ENCODE data around the gene PTPN11.
"Not testable (repeated sequence)": the region's sequence is repeated elsewhere in the genome, so short reads cannot be mapped to it uniquely, and the experiment has no call there.

Gene PTPN11

DNA sequence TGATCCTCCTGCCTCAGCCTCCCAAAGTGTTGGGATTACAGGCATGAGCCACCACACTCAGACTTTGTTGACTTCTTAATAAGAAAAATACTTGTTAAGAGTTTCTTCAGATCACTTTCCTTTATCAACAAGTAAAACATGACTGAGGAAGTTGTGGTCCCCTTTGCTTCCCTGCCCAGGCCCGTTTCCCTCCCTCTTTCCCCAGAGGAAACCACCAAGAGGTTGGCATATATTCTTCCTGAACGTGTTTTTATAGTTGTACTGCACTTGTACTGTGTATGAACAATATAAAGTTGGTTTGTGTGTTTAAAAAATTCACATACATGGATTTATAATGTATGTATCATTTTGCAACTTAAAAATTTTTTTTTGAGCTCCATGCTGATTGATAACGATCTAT, 28.4 kb downstream of the PTPN11 start:
- Mint-ChIP-seq H3K27ac (peak overlapping the region; percentile 56), H3K9me3 (no peaks in the 10 kb centered on the region), H3K27me3 (ENCODE audit: low read depth) (no peaks in the 10 kb centered on the region), H3K36me3 (ENCODE audit: low read depth) (peaks cover 33% of the 10 kb centered on the region), H3K4me3 (no peak overlapping the region), H3K4me1 (ENCODE audit: low read depth) (peaks cover 16% of the 10 kb centered on the region)
- no peak for DNase-seq (ENCODE audit: low spot score)

DNA sequence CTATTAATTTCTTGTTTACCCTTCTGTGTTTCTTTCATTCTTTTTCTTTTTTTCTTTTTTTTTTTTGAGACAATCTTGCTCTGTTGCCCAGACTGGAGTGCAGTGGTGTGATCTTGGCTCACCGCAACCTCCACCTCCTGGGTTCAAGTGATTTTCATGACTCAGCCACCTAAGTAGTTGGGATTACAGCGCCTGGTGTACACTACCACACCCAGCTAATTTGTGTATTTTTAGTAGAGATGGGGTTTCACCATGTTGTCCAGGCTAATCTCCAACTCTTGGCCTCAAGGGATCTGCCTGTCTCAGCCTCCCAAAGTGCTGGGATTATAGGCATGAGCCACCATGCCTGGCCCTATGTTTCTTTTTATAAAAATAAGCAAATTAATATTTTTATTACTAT, 29.4 kb downstream of the PTPN11 start:
- Mint-ChIP-seq H3K4me1 (ENCODE audit: low read depth) (peaks cover 16% of the 10 kb centered on the region), H3K27ac (peak overlapping the region; percentile 31), H3K36me3 (ENCODE audit: low read depth) (peaks cover 36% of the 10 kb centered on the region)
- DNase-seq (ENCODE audit: low spot score); H3K4me3 Mint-ChIP-seq; H3K27me3 Mint-ChIP-seq (ENCODE audit: low read depth); H3K9me3 Mint-ChIP-seq: not testable (repeated sequence)

DNA sequence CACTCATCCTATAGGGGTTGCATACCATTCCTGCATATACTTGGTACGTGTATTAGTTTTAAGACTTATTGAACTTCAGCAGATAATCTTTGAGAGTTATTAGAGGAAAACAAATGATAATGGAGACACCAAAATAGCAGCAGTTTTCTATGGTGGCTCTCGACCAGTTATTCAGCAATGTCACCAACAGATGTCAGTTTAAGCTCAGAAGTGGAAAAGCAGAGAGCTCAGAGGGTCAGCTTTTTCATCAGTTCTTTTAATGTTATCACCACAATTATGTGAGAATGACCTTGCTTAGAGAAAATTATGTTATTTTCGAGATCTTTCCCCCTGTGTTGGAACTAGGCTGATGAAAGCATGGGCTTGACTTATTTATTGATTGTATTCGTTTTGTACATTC, 32.0 kb downstream of the PTPN11 start:
- H3K4me3 Mint-ChIP-seq, result no peak overlapping the region
- no peak overlapping the region for H3K27ac Mint-ChIP-seq
- H3K27me3 Mint-ChIP-seq (ENCODE audit: low read depth), result no peaks in the 10 kb centered on the region
- peaks cover 14% of the 10 kb centered on the region for H3K4me1 Mint-ChIP-seq (ENCODE audit: low read depth)
- no peaks in the 10 kb centered on the region for H3K9me3 Mint-ChIP-seq
- DNase-seq (ENCODE audit: low spot score), result no peak
- peaks cover 41% of the 10 kb centered on the region for H3K36me3 Mint-ChIP-seq (ENCODE audit: low read depth)

DNA sequence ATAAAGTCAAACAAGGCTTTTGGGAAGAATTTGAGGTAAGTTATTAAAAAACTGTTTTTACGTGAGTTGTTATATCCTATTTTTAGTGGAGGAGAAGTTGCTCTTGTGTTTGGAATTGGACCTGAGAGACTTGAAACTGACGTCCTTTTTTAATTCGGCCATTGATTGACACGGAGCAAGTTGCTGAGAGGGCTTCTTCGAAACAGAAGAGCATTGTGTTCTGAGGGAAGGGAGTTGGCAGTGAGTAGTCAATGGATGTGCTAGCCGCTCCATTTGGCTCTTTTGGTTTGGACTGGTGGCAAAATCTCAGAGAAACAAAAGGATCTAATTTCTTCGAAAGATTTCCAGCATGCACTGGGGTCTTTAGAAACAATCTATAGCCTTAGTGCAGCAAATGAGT, 37.3 kb downstream of the PTPN11 start:
- no peak for DNase-seq (ENCODE audit: low spot score)
- no peak overlapping the region for H3K27ac Mint-ChIP-seq
- H3K4me1 Mint-ChIP-seq (ENCODE audit: low read depth), result peaks cover 1% of the 10 kb centered on the region
- no peak overlapping the region for H3K4me3 Mint-ChIP-seq
- no peaks in the 10 kb centered on the region for H3K9me3 Mint-ChIP-seq
- no peaks in the 10 kb centered on the region for H3K27me3 Mint-ChIP-seq (ENCODE audit: low read depth)
- peaks cover 50% of the 10 kb centered on the region for H3K36me3 Mint-ChIP-seq (ENCODE audit: low read depth)

DNA sequence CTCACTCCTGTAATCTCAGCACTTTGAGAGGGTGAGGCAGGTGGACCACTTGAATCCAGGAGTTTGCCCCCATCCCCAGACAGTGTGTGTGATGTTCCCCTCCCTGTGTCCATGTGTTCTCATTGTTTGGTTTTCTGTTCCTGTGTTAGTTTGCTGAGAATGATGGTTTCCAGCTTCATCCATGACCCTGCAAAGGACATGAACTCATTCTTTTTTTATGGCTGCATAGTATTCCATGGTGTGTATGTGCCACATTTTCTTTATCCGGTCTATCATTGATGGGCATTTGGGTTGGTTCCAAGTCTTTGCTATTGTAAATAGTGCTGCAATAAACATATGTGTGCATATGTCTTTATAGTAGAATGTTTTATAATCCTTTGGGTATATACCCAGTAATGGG, 38.4 kb downstream of the PTPN11 start:
- H3K4me3 Mint-ChIP-seq; DNase-seq (ENCODE audit: low spot score); H3K27ac Mint-ChIP-seq; H3K9me3 Mint-ChIP-seq; H3K27me3 Mint-ChIP-seq (ENCODE audit: low read depth); H3K4me1 Mint-ChIP-seq (ENCODE audit: low read depth): not testable (repeated sequence)
- H3K36me3 Mint-ChIP-seq (ENCODE audit: low read depth), result peaks cover 49% of the 10 kb centered on the region

DNA sequence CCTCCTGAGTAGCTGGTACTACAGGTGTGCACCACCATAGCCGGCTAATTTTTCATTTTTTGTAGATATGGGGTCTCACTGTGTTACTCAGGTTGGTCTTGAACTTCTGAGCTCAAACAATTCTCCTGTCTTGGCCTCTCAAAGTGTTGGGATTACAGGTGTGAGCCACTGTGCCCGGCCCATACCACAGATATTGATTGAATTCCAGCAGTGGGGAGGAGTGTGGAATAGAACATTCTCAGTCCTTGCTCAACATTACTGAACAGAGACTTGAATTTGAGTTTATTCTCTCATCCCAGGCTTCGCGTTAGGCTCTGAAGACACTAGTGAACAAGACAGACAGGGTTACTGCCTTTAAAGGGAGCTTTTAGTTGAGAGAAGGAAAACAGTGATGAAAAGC, 39.6 kb downstream of the PTPN11 start:
- Mint-ChIP-seq H3K27ac (no peak overlapping the region), H3K27me3 (ENCODE audit: low read depth) (no peaks in the 10 kb centered on the region)

DNA sequence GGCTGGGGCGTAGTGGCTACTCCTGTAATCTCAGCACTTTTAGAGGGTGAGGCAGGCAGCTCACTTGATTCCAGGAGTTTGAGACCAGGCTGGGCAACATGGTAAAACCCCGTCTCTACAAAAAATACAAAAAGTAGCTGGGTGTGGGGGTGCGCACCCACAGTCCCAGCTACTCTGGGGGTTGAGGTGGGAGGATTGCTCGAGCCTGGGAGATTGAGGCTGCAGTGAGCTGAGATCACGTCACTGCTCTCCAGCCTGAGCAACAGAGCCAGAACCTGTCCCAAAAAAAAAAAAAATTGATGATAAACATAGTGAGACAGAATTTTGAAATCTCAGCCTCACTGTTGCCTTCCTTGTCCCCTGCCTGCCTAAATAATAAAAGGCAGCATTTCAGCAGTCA, 40.0 kb downstream of the PTPN11 start:
- DNase-seq (ENCODE audit: low spot score), result no peak
- Mint-ChIP-seq H3K4me1 (ENCODE audit: low read depth) (peaks cover 1% of the 10 kb centered on the region), H3K27me3 (ENCODE audit: low read depth) (no peaks in the 10 kb centered on the region), H3K27ac (peak overlapping the region; percentile 45), H3K9me3 (no peaks in the 10 kb centered on the region), H3K36me3 (ENCODE audit: low read depth) (peaks cover 43% of the 10 kb centered on the region), H3K4me3 (no peak overlapping the region)

More for the DNA sequence above, 39.6 kb downstream of the PTPN11 start:
- Mint-ChIP-seq H3K36me3 (ENCODE audit: low read depth) (peaks cover 45% of the 10 kb centered on the region), H3K4me3 (no peak overlapping the region), H3K9me3 (no peaks in the 10 kb centered on the region), H3K4me1 (ENCODE audit: low read depth) (peaks cover 1% of the 10 kb centered on the region)
- no peak for DNase-seq (ENCODE audit: low spot score)

DNA sequence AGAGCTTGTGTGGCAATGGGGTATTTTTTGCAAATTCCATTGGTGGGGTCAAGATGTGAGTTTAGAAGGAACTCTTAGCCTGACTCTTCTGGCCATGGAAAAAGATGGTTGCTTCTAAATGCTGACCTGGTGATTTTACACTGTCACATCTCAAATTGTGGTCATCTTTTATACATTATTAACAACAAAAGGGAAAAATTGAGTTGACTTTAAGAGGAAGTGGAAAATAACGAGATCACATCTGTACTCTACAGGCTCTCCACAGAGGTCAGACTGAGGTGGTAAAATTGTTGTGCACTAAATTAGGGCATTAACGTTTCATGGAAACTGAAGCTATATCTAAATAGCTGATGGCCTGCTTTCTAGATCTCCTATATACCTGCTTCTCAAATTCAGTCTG, 44.7 kb downstream of the PTPN11 start:
- H3K36me3 Mint-ChIP-seq (ENCODE audit: low read depth), result peaks cover 28% of the 10 kb centered on the region
- no peaks in the 10 kb centered on the region for H3K9me3 Mint-ChIP-seq
- H3K27ac Mint-ChIP-seq, result no peak overlapping the region
- peaks cover 1% of the 10 kb centered on the region for H3K4me1 Mint-ChIP-seq (ENCODE audit: low read depth)
- no peaks in the 10 kb centered on the region for H3K27me3 Mint-ChIP-seq (ENCODE audit: low read depth)
- DNase-seq (ENCODE audit: low spot score), result no peak
- H3K4me3 Mint-ChIP-seq, result no peak overlapping the region

DNA sequence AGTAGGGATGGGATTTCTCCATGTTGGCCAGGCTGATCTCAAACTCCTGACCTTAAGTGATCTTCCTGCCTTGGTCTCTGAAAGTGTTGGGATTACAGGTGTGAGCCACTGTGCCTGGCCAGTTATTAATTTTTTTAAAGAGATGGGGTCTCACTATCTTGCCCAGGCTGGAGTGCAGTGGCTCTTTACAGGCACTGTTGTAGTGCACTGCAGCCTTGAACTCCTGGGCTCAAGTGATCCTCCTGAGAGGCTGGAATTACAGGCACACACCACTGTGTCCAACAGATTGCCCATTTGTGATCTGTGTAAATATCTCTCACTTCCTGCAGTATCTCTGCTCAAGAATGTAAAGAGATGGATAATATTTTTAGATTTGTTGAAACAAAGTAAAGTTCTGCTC, 45.9 kb downstream of the PTPN11 start:
- Mint-ChIP-seq H3K4me3 (no peak overlapping the region), H3K27me3 (ENCODE audit: low read depth) (no peaks in the 10 kb centered on the region), H3K27ac (no peak overlapping the region), H3K36me3 (ENCODE audit: low read depth) (peaks cover 24% of the 10 kb centered on the region), H3K4me1 (ENCODE audit: low read depth) (peaks cover 1% of the 10 kb centered on the region), H3K9me3 (no peaks in the 10 kb centered on the region)
- DNase-seq (ENCODE audit: low spot score), result no peak

DNA sequence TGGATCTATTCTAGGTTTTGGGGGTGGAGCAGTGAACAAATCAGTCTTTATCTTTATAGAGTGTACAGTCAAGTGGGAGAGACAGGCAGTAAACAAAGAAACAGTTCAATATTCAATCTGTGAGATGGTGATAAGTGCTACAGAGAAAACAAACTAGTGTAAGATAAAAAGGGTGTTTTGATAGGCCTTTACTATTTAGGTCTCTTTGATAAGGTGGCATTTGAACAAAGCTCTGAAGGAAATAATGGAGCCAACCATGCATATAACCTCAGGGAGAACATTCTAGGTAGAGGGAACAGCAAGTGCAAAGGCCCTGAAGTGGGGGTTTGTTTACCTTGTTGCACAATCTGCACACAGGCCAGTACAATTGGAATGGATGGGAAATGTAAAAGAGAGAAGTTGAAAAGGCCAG, 47.3 kb downstream of the PTPN11 start:
- DNase-seq (ENCODE audit: low spot score), result no peak
- H3K4me3 Mint-ChIP-seq, result no peak overlapping the region
- no peaks in the 10 kb centered on the region for H3K9me3 Mint-ChIP-seq
- no peaks in the 10 kb centered on the region for H3K27me3 Mint-ChIP-seq (ENCODE audit: low read depth)
- H3K27ac Mint-ChIP-seq, result no peak overlapping the region
- peaks cover 3% of the 10 kb centered on the region for H3K4me1 Mint-ChIP-seq (ENCODE audit: low read depth)
- peaks cover 21% of the 10 kb centered on the region for H3K36me3 Mint-ChIP-seq (ENCODE audit: low read depth)

DNA sequence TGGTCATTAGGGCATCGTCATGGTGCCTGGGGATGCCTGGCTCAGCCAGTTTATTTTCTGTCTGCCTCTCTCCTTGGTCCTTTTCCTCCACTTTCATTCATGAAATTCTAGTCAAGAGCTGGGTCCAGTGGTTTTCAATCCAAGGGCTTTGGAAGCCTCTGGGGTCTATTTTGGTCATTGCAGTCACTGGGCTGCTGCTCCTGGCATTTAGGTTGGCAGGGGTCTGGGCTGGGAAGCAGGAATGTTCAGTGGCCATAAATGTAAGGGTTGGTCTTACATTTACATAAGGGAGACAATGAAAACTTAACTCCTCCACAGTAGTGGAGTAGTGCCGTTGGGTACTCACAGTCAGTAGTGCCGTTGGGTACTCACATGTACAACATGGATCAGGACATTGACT, 48.1 kb downstream of the PTPN11 start:
- Mint-ChIP-seq H3K4me3 (no peak overlapping the region), H3K27ac (no peak overlapping the region), H3K9me3 (no peaks in the 10 kb centered on the region), H3K36me3 (ENCODE audit: low read depth) (peaks cover 21% of the 10 kb centered on the region), H3K27me3 (ENCODE audit: low read depth) (no peaks in the 10 kb centered on the region), H3K4me1 (ENCODE audit: low read depth) (peaks cover 3% of the 10 kb centered on the region)
- no peak for DNase-seq (ENCODE audit: low spot score)

DNA sequence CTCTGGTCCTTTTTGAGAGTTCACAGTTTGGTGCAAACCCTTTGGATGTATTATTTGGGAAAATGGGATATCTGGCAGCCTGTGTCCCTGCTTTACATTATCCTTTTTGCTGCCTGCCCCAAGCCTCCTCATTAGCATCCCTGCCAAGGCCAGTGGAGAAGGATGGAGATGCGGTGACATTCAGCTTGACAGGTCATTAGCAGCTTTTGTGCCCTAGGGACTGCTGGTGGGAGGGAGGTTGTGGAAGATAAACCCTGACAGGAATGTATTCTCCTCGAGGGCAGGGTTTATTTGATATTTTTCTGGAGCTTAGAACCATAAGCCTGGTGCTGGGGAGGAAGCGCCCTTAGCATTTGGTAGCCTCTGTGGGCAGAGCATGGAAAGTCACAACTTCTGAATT, 49.3 kb downstream of the PTPN11 start:
- DNase-seq (ENCODE audit: low spot score), result no peak
- peaks cover 27% of the 10 kb centered on the region for H3K36me3 Mint-ChIP-seq (ENCODE audit: low read depth)
- H3K27ac Mint-ChIP-seq, result no peak overlapping the region
- H3K4me3 Mint-ChIP-seq, result no peak overlapping the region
- H3K27me3 Mint-ChIP-seq (ENCODE audit: low read depth), result no peaks in the 10 kb centered on the region
- H3K9me3 Mint-ChIP-seq, result no peaks in the 10 kb centered on the region
- H3K4me1 Mint-ChIP-seq (ENCODE audit: low read depth), result peaks cover 3% of the 10 kb centered on the region

DNA sequence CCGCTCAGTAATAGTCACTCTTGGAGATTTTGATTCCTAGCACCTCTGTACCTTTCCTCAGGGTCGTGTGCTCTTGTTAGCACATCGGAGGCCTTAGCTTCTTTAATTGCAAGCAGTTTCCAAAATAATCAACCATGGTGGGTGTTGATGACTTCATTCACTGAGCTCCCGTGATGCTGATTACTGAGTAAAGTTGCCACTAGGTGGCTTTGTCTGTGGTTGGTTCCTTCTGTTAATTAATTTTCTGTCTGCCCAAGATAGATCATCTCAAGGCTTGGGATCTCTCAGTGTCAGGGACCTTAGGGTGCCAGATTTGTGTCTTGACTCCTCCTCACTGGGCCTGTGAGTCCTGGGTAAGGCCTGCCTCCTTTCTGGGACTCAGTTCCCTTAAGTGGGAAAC, 54.3 kb downstream of the PTPN11 start:
- no peak overlapping the region for H3K4me3 Mint-ChIP-seq
- H3K27ac Mint-ChIP-seq, result no peak overlapping the region
- peaks cover 3% of the 10 kb centered on the region for H3K4me1 Mint-ChIP-seq (ENCODE audit: low read depth)
- H3K36me3 Mint-ChIP-seq (ENCODE audit: low read depth), result peaks cover 41% of the 10 kb centered on the region
- H3K27me3 Mint-ChIP-seq (ENCODE audit: low read depth), result no peaks in the 10 kb centered on the region
- no peak for DNase-seq (ENCODE audit: low spot score)
- no peaks in the 10 kb centered on the region for H3K9me3 Mint-ChIP-seq

DNA sequence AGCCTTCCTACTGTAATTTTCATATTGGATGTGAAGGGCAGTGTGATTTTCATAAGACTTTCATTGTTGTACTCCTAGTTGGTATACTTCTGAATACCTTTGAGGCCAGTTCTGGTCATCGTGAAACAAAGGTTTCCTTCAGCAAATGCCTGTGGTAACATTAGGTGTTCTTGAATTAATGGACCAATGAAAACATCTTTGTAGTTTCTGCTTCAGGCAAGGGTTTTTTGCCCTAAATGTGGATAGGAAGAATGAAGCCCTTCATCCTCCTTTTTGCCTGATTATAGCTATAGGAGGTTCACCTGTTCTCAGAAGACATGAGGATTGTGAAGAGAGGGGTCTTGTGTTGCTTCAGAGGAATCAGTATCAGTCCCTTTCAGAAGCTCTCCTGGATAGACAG, 60.7 kb downstream of the PTPN11 start:
- H3K4me3 Mint-ChIP-seq, result no peak overlapping the region
- no peak overlapping the region for H3K27ac Mint-ChIP-seq
- H3K9me3 Mint-ChIP-seq, result peaks cover 3% of the 10 kb centered on the region
- H3K36me3 Mint-ChIP-seq (ENCODE audit: low read depth), result peaks cover 74% of the 10 kb centered on the region
- no peak for DNase-seq (ENCODE audit: low spot score)
- H3K27me3 Mint-ChIP-seq (ENCODE audit: low read depth), result no peaks in the 10 kb centered on the region
- H3K4me1 Mint-ChIP-seq (ENCODE audit: low read depth), result no peaks in the 10 kb centered on the region

DNA sequence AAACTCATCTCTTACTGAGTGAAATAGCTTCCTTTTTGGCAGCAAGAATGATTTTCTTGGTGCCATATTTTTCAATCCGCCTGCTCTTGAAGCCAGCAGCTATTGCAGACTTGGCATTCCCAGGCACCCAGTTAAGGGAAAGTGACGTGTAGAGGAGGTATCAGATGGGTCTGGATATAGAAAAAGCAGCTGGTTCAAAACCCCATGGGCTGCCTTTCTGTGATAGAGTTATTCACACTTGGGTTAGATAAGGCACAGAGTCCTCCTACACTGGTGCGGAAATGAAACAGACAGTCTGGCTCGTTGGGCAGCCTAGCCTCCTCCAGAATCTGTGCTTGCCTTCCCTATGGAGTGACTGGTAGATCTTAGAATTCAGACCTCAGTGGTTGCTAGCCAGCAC, 62.2 kb downstream of the PTPN11 start:
- no peak overlapping the region for H3K27ac Mint-ChIP-seq
- no peaks in the 10 kb centered on the region for H3K4me1 Mint-ChIP-seq (ENCODE audit: low read depth)
- H3K9me3 Mint-ChIP-seq, result peaks cover 3% of the 10 kb centered on the region

More for the DNA sequence above, 62.2 kb downstream of the PTPN11 start:
- Mint-ChIP-seq H3K36me3 (ENCODE audit: low read depth) (peaks cover 68% of the 10 kb centered on the region), H3K27me3 (ENCODE audit: low read depth) (no peaks in the 10 kb centered on the region), H3K4me3 (no peak overlapping the region)
- no peak for DNase-seq (ENCODE audit: low spot score)
